ENCODE results near the gene PDIK1L.

PDIK1L gene

GRCh38 chr1:26169669-26170471 is 58.2 kb downstream of the PDIK1L start, which contains the start of gene ZNF593:
TSS of gene ZNF593 (plus strand) at chr1:26169908. CDS start at chr1:26169984, 76 bp downstream.
- no peaks in the 10 kb centered on the region for H3K36me3 ChIP-seq (ENCODE audit: control insufficient read depth, insufficient read depth, low read length)
- H3K4me3 ChIP-seq (ENCODE audit: insufficient read depth, low read depth, low read length, poor library complexity, severe bottlenecking): peak within 1 kb of the TSS; percentile 92
- H3K9me3 ChIP-seq (ENCODE audit: control insufficient read depth, low read length): no peaks in the 10 kb centered on the region
- H3K27me3 ChIP-seq (replicated peaks; ENCODE audit: control insufficient read depth, insufficient read depth, low read length, poor library complexity, severe bottlenecking): no peaks in the 10 kb centered on the region
- peak; percentile 65 to 82 (median 75) for DNase-seq
- H3K27ac ChIP-seq (ENCODE audit: insufficient read depth, low read length, poor library complexity, severe bottlenecking): peak within 1 kb of the TSS; percentile 74
- peaks cover 6% of the 10 kb centered on the region for H3K4me1 ChIP-seq (ENCODE audit: control insufficient read depth, insufficient read depth, low read length, poor library complexity, severe bottlenecking)

DNA sequence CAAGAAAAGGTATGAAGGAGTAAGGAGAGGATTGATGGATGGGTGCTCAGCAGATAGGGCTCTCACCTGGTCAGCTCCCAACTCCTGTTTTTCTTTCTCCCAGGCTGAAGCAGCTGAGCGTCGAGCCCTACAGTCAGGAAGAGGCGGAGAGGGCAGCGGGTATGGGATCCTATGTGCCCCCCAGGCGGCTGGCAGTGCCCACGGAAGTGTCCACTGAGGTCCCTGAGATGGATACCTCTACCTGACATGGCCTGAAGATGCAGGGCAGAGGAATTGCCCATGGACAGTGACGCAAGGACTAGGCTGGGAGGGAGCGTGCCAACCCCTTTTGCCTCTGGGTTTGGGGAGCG is 58.8 kb downstream of the PDIK1L start:
- no peak for DNase-seq
- Histone ChIP-seq H3K36me3 (ENCODE audit: control insufficient read depth, insufficient read depth, low read length) (no peaks in the 10 kb centered on the region), H3K27ac (ENCODE audit: insufficient read depth, low read length, poor library complexity, severe bottlenecking) (no peak overlapping the region), H3K4me1 (ENCODE audit: control insufficient read depth, insufficient read depth, low read length, poor library complexity, severe bottlenecking) (peaks cover 6% of the 10 kb centered on the region), H3K4me3 (ENCODE audit: insufficient read depth, low read depth, low read length, poor library complexity, severe bottlenecking) (peak overlapping the region; percentile 92), H3K27me3 (replicated peaks; ENCODE audit: control insufficient read depth, insufficient read depth, low read length, poor library complexity, severe bottlenecking) (no peaks in the 10 kb centered on the region), H3K9me3 (ENCODE audit: control insufficient read depth, low read length) (no peaks in the 10 kb centered on the region)

DNA sequence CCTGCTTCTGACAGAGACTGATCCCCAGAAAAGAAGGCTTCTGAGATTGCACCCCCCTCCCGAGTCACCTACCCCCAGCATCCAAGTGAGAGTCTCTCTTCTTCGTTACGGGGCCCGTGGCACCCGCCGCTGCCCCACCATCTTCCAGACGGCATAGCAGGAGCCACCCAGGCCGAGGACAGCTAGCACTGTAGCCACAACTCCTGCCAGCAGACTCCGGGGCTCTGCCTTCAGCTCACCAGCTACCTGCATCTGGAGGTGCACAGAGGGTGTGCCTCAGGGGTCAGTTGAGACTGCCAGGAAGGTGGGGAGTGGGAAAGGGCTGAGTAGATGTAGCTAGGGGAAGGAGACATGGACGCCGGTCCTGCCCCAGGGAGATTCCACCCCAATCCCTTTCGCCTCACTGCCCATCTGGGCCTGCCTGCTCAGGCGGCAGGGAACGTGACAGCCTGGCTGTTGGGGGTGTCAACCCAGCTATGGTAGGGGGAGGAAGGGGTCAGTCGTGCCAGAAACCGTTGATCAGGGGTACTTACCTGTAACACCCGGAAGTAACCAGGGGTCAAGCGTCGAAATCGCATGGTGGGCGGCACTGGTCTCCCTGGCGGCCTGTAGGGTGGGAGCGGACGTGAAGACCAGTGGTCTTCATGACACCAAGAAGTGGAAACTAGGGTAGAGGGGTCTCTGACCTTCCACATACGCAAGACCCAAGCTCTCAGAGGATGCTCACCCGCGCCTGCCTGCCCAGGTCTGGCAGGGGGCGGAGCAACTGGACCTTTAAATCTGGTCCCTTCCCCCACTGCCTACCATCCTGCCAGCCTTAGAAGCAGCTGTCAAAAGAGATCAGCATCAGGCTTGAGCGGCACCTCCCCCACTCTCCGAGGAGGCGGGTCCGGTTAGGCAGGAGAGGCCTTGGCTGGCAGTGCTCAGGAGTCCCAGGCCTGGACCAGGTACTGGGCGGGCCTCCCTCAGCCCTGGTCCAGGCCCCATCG is 59.8 kb downstream of the PDIK1L start, which contains the start of gene ZNF593OS:
ZNF593OS (minus strand) TSS at position 749 of the 989 bp plus-strand sequence; CDS start at position 578, 171 bp downstream.
- no peak within 1 kb of the TSS for H3K27ac ChIP-seq (ENCODE audit: insufficient read depth, low read length, poor library complexity, severe bottlenecking)
- no peak for DNase-seq

More for the DNA sequence above, 59.8 kb downstream of the PDIK1L start, which contains the start of gene ZNF593OS:
- Histone ChIP-seq H3K4me1 (ENCODE audit: control insufficient read depth, insufficient read depth, low read length, poor library complexity, severe bottlenecking) (peaks cover 6% of the 10 kb centered on the region), H3K36me3 (ENCODE audit: control insufficient read depth, insufficient read depth, low read length) (no peaks in the 10 kb centered on the region), H3K4me3 (ENCODE audit: insufficient read depth, low read depth, low read length, poor library complexity, severe bottlenecking) (peak within 1 kb of the TSS; percentile 92), H3K9me3 (ENCODE audit: control insufficient read depth, low read length) (no peaks in the 10 kb centered on the region), H3K27me3 (replicated peaks; ENCODE audit: control insufficient read depth, insufficient read depth, low read length, poor library complexity, severe bottlenecking) (no peaks in the 10 kb centered on the region)
